WTC11 (cell line): Measurements from ENCODE around the gene COL4A3. TPM values are rescaled to one million over a fixed set of nuclear protein-coding genes. Genes with fewer than 3 reads are reported as not detected.

ENCODE experiments used
- ATAC-seq: fragments of 200-7000 bp; cut with Tn5 transposase; 2 replicates; pipeline ENCODE4 v1.10.0; 2021; ENCODE audit warnings: mild to moderate bottlenecking, moderate library complexity
- CTCF ChIA-PET: fragments of 300-600 bp; sonication (Branson Sonifier 250); formaldehyde crosslinking; loops from one replicate; lab custom pipeline; 2021; ENCODE audit warnings: antibody characterized with exemption; lab: Charles Lee
- POLR2A ChIA-PET: fragments of 350-600 bp; sonication (Branson Sonifier 250); formaldehyde crosslinking; loops from one replicate; lab custom pipeline; 2021; ENCODE audit warnings: antibody characterized with exemption; lab: Charles Lee
- DNase-seq: peaks from one replicate; pipeline ENCODE4 v3.0.0; 2021; ENCODE audit warnings: low spot score
- H3K27ac Mint-ChIP-seq: 2 replicates; pipeline ENCODE4 v1.8.0; 2021; ENCODE audit warnings: mixed read lengths
- H3K27me3 Mint-ChIP-seq: 2 replicates; pipeline ENCODE4 v1.8.0; 2021; ENCODE audit warnings: low read depth, mild to moderate bottlenecking, moderate library complexity, mixed read lengths
- H3K36me3 Mint-ChIP-seq: 2 replicates; pipeline ENCODE4 v1.8.0; 2021; ENCODE audit warnings: mixed read lengths
- H3K4me1 Mint-ChIP-seq: 2 replicates; pipeline ENCODE4 v1.8.0; 2022; ENCODE audit warnings: mixed read lengths
- H3K4me3 Mint-ChIP-seq: 2 replicates; pipeline ENCODE4 v1.8.0; 2021; ENCODE audit warnings: mild to moderate bottlenecking, moderate library complexity, mixed read lengths
- H3K9me3 Mint-ChIP-seq: 2 replicates; pipeline ENCODE4 v1.8.0; 2021; ENCODE audit warnings: mixed read lengths
- AFF4 ChIP-seq: sonication (generic); formaldehyde crosslinking; IDR thresholded peaks from 2 replicates; pipeline ENCODE4 v1.8.1; 2023; ENCODE audit warnings: mild to moderate bottlenecking, missing genetic modification reagents, borderline replicate concordance
- AR ChIP-seq: fragments of 250-450 bp; sonication (Bioruptor Pico); IDR thresholded peaks from 2 replicates; pipeline ENCODE4 v1.9.0; 2021; ENCODE audit warnings: mild to moderate bottlenecking
- CDX4 ChIP-seq: fragments of 250-450 bp; sonication (Bioruptor Pico); IDR thresholded peaks from 2 replicates; pipeline ENCODE4 v1.9.0; 2021; ENCODE audit warnings: moderate library complexity, mild to moderate bottlenecking, inconsistent platforms, borderline replicate concordance
- CREM ChIP-seq: sonication (generic); formaldehyde crosslinking; IDR thresholded peaks from 2 replicates; pipeline ENCODE4 v1.8.1; 2022; ENCODE audit warnings: mild to moderate bottlenecking, missing genetic modification reagents, moderate library complexity
- ERG ChIP-seq: fragments of 250-450 bp; sonication (Bioruptor Pico); IDR thresholded peaks from 2 replicates; pipeline ENCODE4 v1.8.0; 2021; ENCODE audit warnings: mild to moderate bottlenecking
- ESRRA ChIP-seq: sonication (generic); formaldehyde crosslinking; IDR thresholded peaks from 2 replicates; pipeline ENCODE4 v1.8.1; 2022; ENCODE audit warnings: mild to moderate bottlenecking, missing genetic modification reagents, borderline replicate concordance
- FOXP1 ChIP-seq: sonication (generic); formaldehyde crosslinking; IDR thresholded peaks from 2 replicates; pipeline ENCODE4 v1.8.0; 2022; ENCODE audit warnings: missing genetic modification reagents, mild to moderate bottlenecking, moderate library complexity, borderline replicate concordance
- GRHL2 ChIP-seq: fragments of 250-450 bp; sonication (Bioruptor Pico); IDR thresholded peaks from 2 replicates; pipeline ENCODE4 v1.8.0; 2022; ENCODE audit warnings: mild to moderate bottlenecking, moderate library complexity; ENCODE audit not compliant: insufficient replicate concordance, severe bottlenecking
- IRF1 ChIP-seq: sonication (generic); formaldehyde crosslinking; IDR thresholded peaks from 2 replicates; pipeline ENCODE4 v1.8.0; 2023; ENCODE audit warnings: missing genetic modification reagents
- KAT7 ChIP-seq: sonication (generic); formaldehyde crosslinking; IDR thresholded peaks from 2 replicates; pipeline ENCODE4 v1.8.1; 2023; ENCODE audit warnings: missing genetic modification reagents, mild to moderate bottlenecking, borderline replicate concordance
- MAX ChIP-seq: sonication (generic); formaldehyde crosslinking; IDR thresholded peaks from 2 replicates; pipeline ENCODE4 v1.8.0; 2022; ENCODE audit warnings: mild to moderate bottlenecking, missing genetic modification reagents
- MXD4 ChIP-seq: fragments of 250-450 bp; sonication (Bioruptor Pico); IDR thresholded peaks from 2 replicates; pipeline ENCODE4 v1.8.0; 2021; ENCODE audit warnings: mild to moderate bottlenecking, moderate library complexity, borderline replicate concordance
- NFYB ChIP-seq: sonication (generic); formaldehyde crosslinking; conservative IDR thresholded peaks from 2 replicates; pipeline ENCODE4 v1.8.0; 2022; ENCODE audit warnings: low read depth, missing genetic modification reagents
- NR1H2 ChIP-seq: sonication (generic); formaldehyde crosslinking; IDR thresholded peaks from 2 replicates; pipeline ENCODE4 v1.9.0; 2021; ENCODE audit warnings: mild to moderate bottlenecking, moderate library complexity, missing genetic modification reagents
- OVOL2 ChIP-seq: fragments of 250-450 bp; sonication (Bioruptor Pico); IDR thresholded peaks from 2 replicates; pipeline ENCODE4 v1.9.0; 2021; ENCODE audit warnings: mild to moderate bottlenecking, borderline replicate concordance
- SMAD4 ChIP-seq: sonication (generic); formaldehyde crosslinking; IDR thresholded peaks from 2 replicates; pipeline ENCODE4 v1.8.0; 2022; ENCODE audit warnings: mild to moderate bottlenecking, missing genetic modification reagents
- SP1 ChIP-seq: sonication (generic); formaldehyde crosslinking; conservative IDR thresholded peaks from 2 replicates; pipeline ENCODE4 v1.8.1; 2022; ENCODE audit warnings: missing genetic modification reagents
- ZBTB21 ChIP-seq: sonication (generic); formaldehyde crosslinking; IDR thresholded peaks from 2 replicates; pipeline ENCODE4 v1.8.1; 2023; ENCODE audit warnings: mild to moderate bottlenecking, missing genetic modification reagents, borderline replicate concordance
- ZNF263 ChIP-seq: sonication (generic); formaldehyde crosslinking; IDR thresholded peaks from 2 replicates; pipeline ENCODE4 v1.8.1; 2022; ENCODE audit warnings: low read depth, mild to moderate bottlenecking, moderate library complexity, missing genetic modification reagents
- total RNA-seq: library from RNA; stranded (reverse); gene quantifications from 3 replicates; pipeline ENCODE4 v1.2.3, GENCODE V29; 2021

Gene COL4A3
- total RNA-seq, 1 experiment from 2014 or later, result 0.90 TPM

GRCh38 chr2:227323818-227324217, 159.4 kb downstream of the COL4A3 start:
- peaks cover 35% of the 10 kb centered on the region for H3K4me1 Mint-ChIP-seq
- peaks cover 12% of the 10 kb centered on the region for H3K27me3 Mint-ChIP-seq
- ATAC-seq (no peak), DNase-seq (no peak)
- peaks cover 49% of the 10 kb centered on the region for H3K9me3 Mint-ChIP-seq
- ChIA-PET POLR2A (no interaction called here), CTCF (no interaction called here)
- H3K27ac Mint-ChIP-seq, result no peak overlapping the region
- H3K36me3 Mint-ChIP-seq, result peaks cover 47% of the 10 kb centered on the region
- peak overlapping the region; percentile 90; the same call in 1 of the 2 replicates for H3K4me3 Mint-ChIP-seq
- TF ChIP-seq GRHL2 (CRISPR knock-in tag) (no peak), MXD4 (CRISPR knock-in tag) (no peak)

- peak; percentile 7; the same call in 1 of the 2 replicates for ATAC-seq
- Mint-ChIP-seq H3K9me3 (peaks cover 43% of the 10 kb centered on the region), H3K27ac (peak overlapping the region; percentile 87), H3K36me3 (peaks cover 46% of the 10 kb centered on the region), H3K4me1 (peaks cover 41% of the 10 kb centered on the region), H3K27me3 (peaks cover 12% of the 10 kb centered on the region), H3K4me3 (peak overlapping the region; percentile 90)
- no peak for TF ChIP-seq NR1H2 (CRISPR knock-in tag)
- TF ChIP-seq ZNF263 (CRISPR knock-in tag), result no peak
- no peak for TF ChIP-seq MAX
- TF ChIP-seq SMAD4 (CRISPR knock-in tag), result no peak
- no peak for TF ChIP-seq AFF4 (CRISPR knock-in tag)
- TF ChIP-seq KAT7 (CRISPR knock-in tag), result no peak
- TF ChIP-seq ZBTB21, result no peak
- TF ChIP-seq SP1 (CRISPR knock-in tag), result no peak
- TF ChIP-seq ESRRA (CRISPR knock-in tag), result no peak
- no peak for TF ChIP-seq ERG (CRISPR knock-in tag)
- TF ChIP-seq CDX4, result no peak
- no peak for TF ChIP-seq NFYB (CRISPR knock-in tag)
- no peak for TF ChIP-seq FOXP1 (CRISPR knock-in tag)
- no peak for TF ChIP-seq AR (CRISPR knock-in tag)
- no peak for TF ChIP-seq OVOL2 (CRISPR knock-in tag)
- TF ChIP-seq IRF1 (CRISPR knock-in tag), result no peak
- TF ChIP-seq CREM, result no peak
- TF ChIP-seq GRHL2 (CRISPR knock-in tag), result no peak
- DNase-seq, result no peak
- ChIA-PET POLR2A (no interaction called here), CTCF (interaction anchor here (0.7 to 1.7 kb wide), 2 partner anchors 86 to 199 kb away, joined by 3 read pairs; no protein-coding TSS in a partner anchor)
Measured at GRCh38 chr2:227324642-227324994, 160.2 kb downstream of the COL4A3 start.
